HepG2 (cell line): Measurements from ENCODE around the gene ARID1A. TPM values are rescaled to one million over a fixed set of nuclear protein-coding genes. Genes with fewer than 3 reads are reported as not detected.

Experiments
- ATAC-seq: fragments of 200-7000 bp; cut with Tn5 transposase; 3 replicates; pipeline ENCODE4 v1.9.1; 2020; ENCODE audit warnings: mild to moderate bottlenecking, moderate library complexity
- BruUV-seq: library from RNA; stranded (reverse); fragments of 400-500 nt; replicated peaks from 2 replicates; lab custom pipeline; 2021; lab: Mats Ljungman, UMichigan
- CTCF ChIA-PET: fragments of 300-600 bp; formaldehyde crosslinking; extraction: SDS; loops from one replicate; lab custom pipeline; 2021; ENCODE audit warnings: low total read pairs, inconsistent platforms, low intra/inter-chr PET ratio; lab: Yijun Ruan, JAX
- POLR2A ChIA-PET: fragments of 350-600 bp; sonication (Branson Sonifier 250); formaldehyde crosslinking; loops from one replicate; lab custom pipeline; 2020; ENCODE audit warnings: antibody characterized with exemption, inconsistent platforms; lab: Yijun Ruan, JAX
- DNase-seq: peaks from one replicate; pipeline ENCODE4 v3.0.0-alpha.2; 2015; ENCODE audit warnings: low spot score
- FAIRE-seq: peaks from 3 replicates; lab custom pipeline; 2011; peaks lifted over from hg19 to GRCh38; lab: Jason Lieb, UNC
- H2AFZ ChIP-seq: one replicate; pipeline ENCODE4 v1.6.1; 2011; ENCODE audit warnings: low read length, inconsistent platforms
- H3K27ac ChIP-seq: fragments of 300-600 bp; 3 replicates; pipeline ENCODE4 v1.8.0; 2011; ENCODE audit warnings: mixed run types, mild to moderate bottlenecking, mixed read lengths, low read length, inconsistent platforms; ENCODE audit not compliant: insufficient read depth; ENCODE audit errors: extremely low read length
- H3K27me3 ChIP-seq, 2 experiments: fragments of 200-600 bp in 1 of 2; 2 replicates in 1 of 2; 3 replicates in 1 of 2; pipeline versions ENCODE4 v1.6.0 to v1.8.0; 2011; ENCODE audit warnings: low read length in 2 of 2, mild to moderate bottlenecking in 2 of 2, moderate library complexity in 2 of 2, inconsistent platforms in 1 of 2; ENCODE audit not compliant: insufficient read depth in 2 of 2, control insufficient read depth in 1 of 2
- H3K36me3 ChIP-seq, 2 experiments: fragments of 200-600 bp in 1 of 2; replicated peaks in 1 of 2; 2 replicates in 1 of 2; 3 replicates in 1 of 2; pipeline versions ENCODE4 v1.5.1 to v1.8.0; 2011; ENCODE audit warnings: low read length in 2 of 2, inconsistent platforms in 1 of 2; ENCODE audit not compliant: insufficient read depth in 2 of 2, control insufficient read depth in 1 of 2
- H3K4me1 ChIP-seq: 2 replicates; pipeline ENCODE4 v1.5.1; 2012; ENCODE audit warnings: low read length, inconsistent platforms; ENCODE audit not compliant: insufficient read depth
- H3K4me2 ChIP-seq: 2 replicates; pipeline ENCODE4 v1.6.0; 2011; ENCODE audit warnings: low read depth, low read length, inconsistent platforms
- H3K4me3 ChIP-seq, 3 experiments: fragments of 200-600 bp in 1 of 3; sonication (generic), shearing (Covaris generic) in 1 of 3; replicated peaks in 1 of 3; 2 replicates each; pipeline ENCODE4 v1.5.1; 2011 to 2016; ENCODE audit warnings: low read length in 3 of 3, inconsistent platforms in 2 of 3, low read depth in 2 of 3, mild to moderate bottlenecking in 2 of 3, control low read depth in 1 of 3, mixed read lengths in 1 of 3; ENCODE audit not compliant: insufficient read depth in 1 of 3
- H3K79me2 ChIP-seq: one replicate; pipeline ENCODE4 v1.6.1; 2011; ENCODE audit warnings: low read length, inconsistent platforms; ENCODE audit not compliant: insufficient read depth
- H3K9ac ChIP-seq: 2 replicates; pipeline ENCODE4 v1.6.0; 2011; ENCODE audit warnings: mild to moderate bottlenecking, low read depth, low read length, inconsistent platforms; ENCODE audit not compliant: insufficient read depth
- H3K9me3 ChIP-seq: 2 replicates; pipeline ENCODE4 v1.5.1; 2012; ENCODE audit warnings: mild to moderate bottlenecking, low read length
- H4K20me1 ChIP-seq: 2 replicates; pipeline ENCODE4 v1.6.0; 2011; ENCODE audit warnings: inconsistent platforms, mild to moderate bottlenecking, low read length, moderate library complexity; ENCODE audit not compliant: insufficient read depth
- CEBPG ChIP-seq: IDR thresholded peaks from 2 replicates; pipeline ENCODE4 v1.6.1; 2016
- ERF ChIP-seq: IDR thresholded peaks from 2 replicates; pipeline ENCODE4 v1.6.1; 2018; ENCODE audit warnings: missing biosample characterization, missing genetic modification reagents
- GPN1 ChIP-seq: sonication (generic); formaldehyde crosslinking; IDR thresholded peaks from 2 replicates; pipeline ENCODE4 v1.5.1; 2020; ENCODE audit warnings: missing genetic modification reagents, borderline replicate concordance
- MXD4 ChIP-seq: IDR thresholded peaks from 2 replicates; pipeline ENCODE4 v1.6.1; 2016; ENCODE audit warnings: mild to moderate bottlenecking, missing biosample characterization, missing genetic modification reagents
- MXI1 ChIP-seq: IDR thresholded peaks from 3 replicates; pipeline ENCODE4 v1.6.1; 2012; ENCODE audit warnings: low read depth, low read length, inconsistent platforms, borderline replicate concordance
- NR0B2 ChIP-seq: sonication (generic); formaldehyde crosslinking; IDR thresholded peaks from 2 replicates; pipeline ENCODE4 v1.4.0; 2020; ENCODE audit warnings: mild to moderate bottlenecking, missing genetic modification reagents
- POLR2AphosphoS5 ChIP-seq: IDR thresholded peaks from 2 replicates; pipeline ENCODE4 v1.6.1; 2012; ENCODE audit warnings: low read depth, low read length
- PRMT3 ChIP-seq: sonication (generic); formaldehyde crosslinking; IDR thresholded peaks from 2 replicates; pipeline ENCODE4 v1.8.1; 2022; ENCODE audit warnings: low read depth, mild to moderate bottlenecking, moderate library complexity, missing genetic modification reagents, borderline replicate concordance
- SIN3A ChIP-seq: IDR thresholded peaks from 2 replicates; pipeline ENCODE4 v1.6.1; 2011; ENCODE audit warnings: low read depth, mild to moderate bottlenecking, control low read depth, low read length, borderline replicate concordance
- SNAI1 ChIP-seq: sonication (generic); formaldehyde crosslinking; IDR thresholded peaks from 2 replicates; pipeline ENCODE4 v1.5.0; 2020; ENCODE audit warnings: mild to moderate bottlenecking, missing genetic modification reagents, borderline replicate concordance
- ZBTB34 ChIP-seq: sonication (generic); formaldehyde crosslinking; IDR thresholded peaks from 2 replicates; pipeline ENCODE4 v1.8.0; 2022; ENCODE audit warnings: mild to moderate bottlenecking, missing genetic modification reagents
- ZNF256 ChIP-seq: sonication (generic); formaldehyde crosslinking; conservative IDR thresholded peaks from 2 replicates; pipeline ENCODE4 v1.4.0; 2020; ENCODE audit warnings: missing genetic modification reagents
- WGBS: methylation state at CpG from one replicate; pipeline ENCODE4 v1.1.6; 2017; ENCODE audit warnings: low lambda C conversion rate; 5-methylcytosine and 5-hydroxymethylcytosine counted together
- in situ Hi-C: cut with HindIII; loops from 2 replicates; pipeline ENCODE4 v1.10.0; 2017; ENCODE audit warnings: low pct_unique_long_range_greater_than_20kb; ENCODE audit not compliant: extremely low pct_ligation_motif_present
- intact Hi-C: fragments of 100-400 bp; cut with micrococcal nuclease; formaldehyde crosslinking; loops from one replicate; pipeline ENCODE4 v1.10.0; 2022; ENCODE audit not compliant: unreplicated experiment
- polyA plus RNA-seq, 8 experiments: library from polyadenylated mRNA; depleted of rRNA in 3 of 8; stranded (reverse) in 7 of 8; unstranded in 1 of 8; fragments of >200 nt; fragmentation: Illumina TruSeq in 4 of 8; extraction: Trizol in 4 of 8; gene quantifications; 2 replicates each; pipeline versions ENCODE4 v1.2.1 to v1.2.3, GENCODE V29; 2011 to 2016; ENCODE audit warnings: low read depth in 4 of 8, missing spikeins in 1 of 8, mixed read lengths in 1 of 8; ENCODE audit not compliant: insufficient read depth in 1 of 8
- total RNA-seq, 5 experiments: library from RNA; depleted of rRNA; stranded (reverse); fragments of >200 nt; fragmentation: Illumina TruSeq; extraction: Trizol; gene quantifications; 2 replicates each; pipeline ENCODE4 v1.2.3, GENCODE V29; 2016; ENCODE audit warnings: low read depth in 1 of 5
- TF ChIP-seq, protein P1 (sequence below): sonication (generic); formaldehyde crosslinking; IDR thresholded peaks from 2 replicates; pipeline ENCODE4 v1.8.0; 2022; ENCODE audit warnings: missing genetic modification reagents, mild to moderate bottlenecking, moderate library complexity, borderline replicate concordance
- TF ChIP-seq, protein P2 (sequence below): sonication (generic); formaldehyde crosslinking; IDR thresholded peaks from 2 replicates; pipeline ENCODE4 v1.8.1; 2023; ENCODE audit warnings: mild to moderate bottlenecking, moderate library complexity, missing genetic modification reagents
- TF ChIP-seq, protein P3 (sequence below): IDR thresholded peaks from 2 replicates; pipeline ENCODE4 v1.6.1; 2016; ENCODE audit warnings: low read depth

The ARID1A gene
- total and polyA plus RNA-seq, 2 of the 13 experiments (the other 11 are each of a cell fraction or from before 2014, with no cell fraction given) = 11.9 to 15.9 TPM

DNA sequence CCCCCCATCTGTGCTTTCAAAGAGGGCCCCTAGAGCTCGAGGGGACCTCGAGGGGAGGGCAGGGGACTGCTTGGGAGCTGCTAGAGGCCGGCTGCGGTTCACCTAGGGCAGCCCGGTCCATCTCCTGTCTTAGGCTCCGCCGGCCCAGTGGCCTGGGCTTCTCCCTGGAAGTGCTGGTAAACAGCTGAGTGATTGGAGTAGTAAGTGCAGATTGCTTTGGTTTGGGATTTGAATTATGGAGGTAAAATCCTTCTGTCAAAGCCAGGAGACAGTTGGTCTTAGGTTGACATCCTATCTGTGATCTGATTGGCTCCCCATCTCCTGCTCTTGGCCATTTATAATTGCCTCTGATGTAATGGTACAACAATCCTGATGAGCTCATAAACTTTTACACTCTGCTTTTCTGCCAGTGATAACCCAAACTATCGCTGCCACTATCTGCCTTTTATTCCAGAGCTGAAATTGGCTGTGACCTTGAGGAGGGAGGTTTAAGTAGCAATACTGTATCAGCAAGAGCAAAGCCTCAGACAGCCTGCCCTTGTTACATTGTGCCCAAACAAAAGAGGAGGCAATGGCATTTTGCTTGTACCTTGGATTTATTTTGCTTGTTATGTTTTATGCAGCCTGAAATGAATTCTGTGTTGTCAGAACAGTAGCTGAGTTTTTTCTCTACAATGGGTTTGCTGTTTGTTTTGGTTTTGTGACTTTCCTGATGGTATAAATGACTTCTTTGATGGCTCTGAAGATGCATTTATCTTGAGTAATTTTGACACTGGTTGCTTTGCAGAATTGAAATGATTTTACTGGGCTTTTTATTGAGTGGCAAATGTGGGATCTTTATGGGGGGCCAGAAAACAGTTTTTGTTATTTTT, 2.4 kb downstream of the ARID1A start:
- Histone ChIP-seq H3K27ac (peak overlapping the region; percentile 80), H3K27me3 (no peaks in the 10 kb centered on the region), H4K20me1 (peaks cover 49% of the 10 kb centered on the region), H3K9ac (peak overlapping the region; percentile 83), H3K4me2 (peak overlapping the region; percentile 96), H3K79me2 (peaks cover 73% of the 10 kb centered on the region), H3K36me3 (0 out of 5 replicates have a peak, but pooled peaks cover 0 to 10% of the 10 kb centered on the region in 2 experiments), H2AFZ (no peak overlapping the region), H3K9me3 (no peaks in the 10 kb centered on the region), H3K4me1 (peaks cover 69% of the 10 kb centered on the region), H3K4me3 (peak overlapping the region; percentile 84 to 96 (median 91))
- DNase-seq (peak; percentile 89), FAIRE-seq (peak; percentile 68), ATAC-seq (peak; percentile 46)
- intact Hi-C loops (loop anchor here (5.0 kb wide), 1 partner anchor 89 kb away; the partner anchor contains the start of gene PIGV), in situ Hi-C loops (no loop called here)
- BruUV-seq = TSS peak; percentile 54
- ChIA-PET CTCF (no interaction called here), POLR2A (interaction anchor here (0.9 to 6.5 kb wide), 9 partner anchors 8 to 192 kb away, joined by 3 to 80 read pairs (median 5); partner anchors contain the start of genes GPN2 and PIGV)
- WGBS = 2% methylated on average over 7 of the region's 8 CpGs
- no peak for TF ChIP-seq ZNF256
- 0 out of 2 replicates have a peak, but pooled peaks have one; percentile 34 for TF ChIP-seq MXD4 (CRISPR knock-in tag)
- peak; percentile 86; the same call in 2 of the 3 replicates for TF ChIP-seq MXI1
- peak; percentile 100 for TF ChIP-seq SIN3A
- TF ChIP-seq, protein P1, sequence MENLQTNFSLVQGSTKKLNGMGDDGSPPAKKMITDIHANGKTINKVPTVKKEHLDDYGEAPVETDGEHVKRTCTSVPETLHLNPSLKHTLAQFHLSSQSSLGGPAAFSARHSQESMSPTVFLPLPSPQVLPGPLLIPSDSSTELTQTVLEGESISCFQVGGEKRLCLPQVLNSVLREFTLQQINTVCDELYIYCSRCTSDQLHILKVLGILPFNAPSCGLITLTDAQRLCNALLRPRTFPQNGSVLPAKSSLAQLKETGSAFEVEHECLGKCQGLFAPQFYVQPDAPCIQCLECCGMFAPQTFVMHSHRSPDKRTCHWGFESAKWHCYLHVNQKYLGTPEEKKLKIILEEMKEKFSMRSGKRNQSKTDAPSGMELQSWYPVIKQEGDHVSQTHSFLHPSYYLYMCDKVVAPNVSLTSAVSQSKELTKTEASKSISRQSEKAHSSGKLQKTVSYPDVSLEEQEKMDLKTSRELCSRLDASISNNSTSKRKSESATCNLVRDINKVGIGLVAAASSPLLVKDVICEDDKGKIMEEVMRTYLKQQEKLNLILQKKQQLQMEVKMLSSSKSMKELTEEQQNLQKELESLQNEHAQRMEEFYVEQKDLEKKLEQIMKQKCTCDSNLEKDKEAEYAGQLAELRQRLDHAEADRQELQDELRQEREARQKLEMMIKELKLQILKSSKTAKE (CRISPR knock-in tag) = no peak
- TF ChIP-seq GPN1 (CRISPR knock-in tag) = no peak
- TF ChIP-seq, protein P2, sequence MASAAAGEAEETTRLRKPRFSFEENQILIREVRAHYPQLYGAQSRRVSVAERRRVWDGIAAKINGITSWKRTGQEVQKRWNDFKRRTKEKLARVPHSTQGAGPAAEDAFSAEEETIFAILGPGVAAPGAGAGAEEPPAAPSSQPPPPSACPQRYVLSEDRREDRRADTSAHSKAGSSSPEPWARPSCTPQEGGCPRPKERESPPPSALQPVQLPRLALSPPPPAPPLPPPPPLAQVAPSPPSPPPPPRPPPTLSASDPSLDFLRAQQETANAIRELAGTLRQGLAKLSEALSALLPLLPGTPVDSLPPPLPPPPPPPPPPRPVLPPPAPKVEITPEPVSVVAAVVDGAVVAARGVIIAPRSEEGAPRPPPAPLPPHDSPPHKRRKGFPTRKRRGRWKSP (CRISPR knock-in tag) = peak; percentile 58; the same call in 1 of the 2 replicates
- TF ChIP-seq CEBPG (CRISPR knock-in tag) = 0 out of 2 replicates have a peak, but pooled peaks have one; percentile 22
- TF ChIP-seq ERF (CRISPR knock-in tag) = peak; percentile 35; the same call in 1 of the 2 replicates
- no peak for TF ChIP-seq ZBTB34 (CRISPR knock-in tag)
- TF ChIP-seq PRMT3 (CRISPR knock-in tag) = no peak
- peak; percentile 28; the same call in 1 of the 2 replicates for TF ChIP-seq POLR2AphosphoS5
- TF ChIP-seq, protein P3, sequence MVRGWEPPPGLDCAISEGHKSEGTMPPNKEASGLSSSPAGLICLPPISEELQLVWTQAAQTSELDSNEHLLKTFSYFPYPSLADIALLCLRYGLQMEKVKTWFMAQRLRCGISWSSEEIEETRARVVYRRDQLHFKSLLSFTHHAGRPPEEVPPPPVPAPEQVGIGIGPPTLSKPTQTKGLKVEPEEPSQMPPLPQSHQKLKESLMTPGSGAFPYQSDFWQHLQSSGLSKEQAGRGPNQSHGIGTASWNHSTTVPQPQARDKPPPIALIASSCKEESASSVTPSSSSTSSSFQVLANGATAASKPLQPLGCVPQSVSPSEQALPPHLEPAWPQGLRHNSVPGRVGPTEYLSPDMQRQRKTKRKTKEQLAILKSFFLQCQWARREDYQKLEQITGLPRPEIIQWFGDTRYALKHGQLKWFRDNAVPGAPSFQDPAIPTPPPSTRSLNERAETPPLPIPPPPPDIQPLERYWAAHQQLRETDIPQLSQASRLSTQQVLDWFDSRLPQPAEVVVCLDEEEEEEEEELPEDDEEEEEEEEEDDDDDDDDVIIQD (CRISPR knock-in tag) = peak; percentile 58; the same call in 1 of the 2 replicates
- 0 out of 2 replicates have a peak, but pooled peaks have one; percentile 50 for TF ChIP-seq NR0B2 (CRISPR knock-in tag)
- TF ChIP-seq SNAI1 (CRISPR knock-in tag) = 0 out of 2 replicates have a peak, but pooled peaks have one; percentile 39
